Measurements from ENCODE around the gene NVL. TPM values are rescaled to one million over a fixed set of nuclear protein-coding genes. Genes with fewer than 3 reads are reported as not detected.

Gene NVL
- total and polyA plus RNA-seq, 2 donors (not counting 3 experiments of a cell fraction or from before 2014, with no cell fraction given), result 16.7 to 30.3 TPM

DNA sequence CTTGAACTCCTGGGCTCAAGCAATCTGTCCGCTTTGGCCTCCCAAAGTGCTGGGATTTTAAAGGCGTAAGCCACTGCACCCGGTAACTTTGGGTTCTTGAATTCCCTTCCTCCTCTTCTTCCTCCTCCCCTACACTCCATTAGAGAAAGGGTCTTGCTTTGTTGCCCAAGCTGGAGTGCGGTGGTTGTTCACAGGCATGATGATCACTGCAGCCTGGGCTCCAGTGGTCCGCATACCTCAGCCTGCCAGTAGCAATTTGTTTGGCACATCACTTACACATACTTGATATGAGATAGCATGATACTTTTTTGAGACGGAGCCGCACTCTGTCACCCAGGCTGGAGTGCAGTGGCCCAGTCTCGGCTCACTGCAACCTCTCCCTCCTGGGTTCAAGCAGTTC, 144.8 kb downstream of the NVL start:
- no peak for FAIRE-seq
- DNase-seq (ENCODE audit: low read depth, low spot score), result no peak
- Histone ChIP-seq H3K27me3 (ENCODE audit: control insufficient read depth in 2 of 2, insufficient read depth in 2 of 2, low read length in 2 of 2) (no peaks in the 10 kb centered on the region), H3K9me1 (replicated peaks; ENCODE audit: control insufficient read depth, extremely low read depth, insufficient read depth, low read length) (no peaks in the 10 kb centered on the region), H3K4me1 (ENCODE audit: control insufficient read depth, extremely low read depth, insufficient read depth, low read length) (peaks cover 5% of the 10 kb centered on the region), H3K36me3 (ENCODE audit: control insufficient read depth in 2 of 2, extremely low read depth in 1 of 2, insufficient read depth in 2 of 2, low read length in 2 of 2) (peaks cover 0 to 2% of the 10 kb centered on the region in 2 experiments), H3K9me3 (replicated peaks; ENCODE audit: control insufficient read depth, insufficient read depth, low read length) (no peaks in the 10 kb centered on the region), H3K9ac (replicated peaks; ENCODE audit: extremely low read depth, insufficient read depth, low read length) (no peak overlapping the region), H4K20me1 (replicated peaks; ENCODE audit: control insufficient read depth, extremely low read depth, insufficient read depth, low read length) (no peaks in the 10 kb centered on the region), H3K4me2 (ENCODE audit: insufficient read depth, low read length) (no peak overlapping the region), H3K4me3 (replicated peaks in 1 of 3; ENCODE audit: insufficient read depth in 1 of 3, low read depth in 1 of 3, low read length in 3 of 3) (no peak overlapping the region), H3K27ac (ENCODE audit: insufficient read depth, low read depth, low read length) (no peak overlapping the region), H3K79me2 (ENCODE audit: control insufficient read depth, insufficient read depth, low read length) (peaks cover 68% of the 10 kb centered on the region), H2AFZ (ENCODE audit: low read depth, low read length) (no peak overlapping the region)
- BruUV-seq (replicated peaks), result no TSS peak
- POLR2A ChIA-PET, result interaction anchor here (1.8 kb wide), 1 partner anchor 16 kb away, joined by 4 read pairs; no protein-coding TSS in a partner anchor
- CTCF ChIA-PET, result interaction anchor here (1.2 kb wide), 1 partner anchor 69 kb away, joined by 3 read pairs; no protein-coding TSS in a partner anchor
- dilution Hi-C loops (cut with MboI; ENCODE audit: extremely low pct_ligation_motif_present, low sequenced_read_pairs), result no loop called here
- TF ChIP-seq EZH2 (IDR thresholded peaks at IDR 0.05; ENCODE audit: borderline replicate concordance, low read depth, low read length, severe bottlenecking) (no peak), POLR2A (IDR thresholded peaks at IDR 0.05; ENCODE audit: low read depth, low read length) (no peak), CTCF (IDR thresholded peaks at IDR 0.05; ENCODE audit: extremely low read depth in 1 of 2, insufficient read depth in 1 of 2, low read depth in 1 of 2, low read length in 2 of 2) (no peak), FOS (IDR thresholded peaks at IDR 0.05; ENCODE audit: borderline replicate concordance, insufficient read depth, low read length) (no peak), MYC (IDR thresholded peaks at IDR 0.05; ENCODE audit: low read depth, low read length) (no peak), POLR2AphosphoS5 (IDR thresholded peaks at IDR 0.05; ENCODE audit: insufficient read depth, low read depth, low read length) (no peak), GATA2 (IDR thresholded peaks at IDR 0.05; ENCODE audit: insufficient read depth, insufficient read length, low read depth, low read length) (no peak), JUN (IDR thresholded peaks at IDR 0.05; ENCODE audit: borderline replicate concordance, insufficient read depth, insufficient read length, low read depth) (no peak)
- TF ChIP-seq, protein P1, sequence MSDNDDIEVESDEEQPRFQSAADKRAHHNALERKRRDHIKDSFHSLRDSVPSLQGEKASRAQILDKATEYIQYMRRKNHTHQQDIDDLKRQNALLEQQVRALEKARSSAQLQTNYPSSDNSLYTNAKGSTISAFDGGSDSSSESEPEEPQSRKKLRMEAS (IDR thresholded peaks at IDR 0.05; ENCODE audit: insufficient read depth, insufficient read length), result no peak
- intact Hi-C loops (cut with micrococcal nuclease), result loop anchor here (5.0 kb wide), 1 partner anchor 447 kb away; no protein-coding TSS in a partner anchor

Measured in endothelial cell of umbilical vein (primary cell).